Liver (tissue), 9 donors: ENCODE data around the gene CACHD1. TPM values are rescaled to one million over a fixed set of nuclear protein-coding genes. Genes with fewer than 3 reads are reported as not detected.

Experiments
- DNase-seq: peaks from one replicate; pipeline ENCODE4 v3.0.0-alpha.2; 2017; ENCODE audit warnings: low spot score
- H3K27ac ChIP-seq, 2 donors: one replicate each; pipeline ENCODE4 v1.7.0; 2013; ENCODE audit warnings: inconsistent platforms in 2 of 2, low read length in 2 of 2, control low read depth in 1 of 2, low read depth in 1 of 2, mild to moderate bottlenecking in 1 of 2
- H3K27me3 ChIP-seq, 4 donors: one replicate each; pipeline versions ENCODE4 v1.6.1 to v1.7.0; 2013; ENCODE audit warnings: low read length in 3 of 4, inconsistent platforms in 1 of 4, mild to moderate bottlenecking in 1 of 4, moderate library complexity in 1 of 4; ENCODE audit not compliant: control insufficient read depth in 4 of 4, insufficient read depth in 4 of 4
- H3K36me3 ChIP-seq, 4 donors: one replicate each; pipeline versions ENCODE4 v1.6.1 to v1.7.0; 2013; ENCODE audit warnings: low read length in 3 of 4, mild to moderate bottlenecking in 3 of 4, low read depth in 1 of 4, moderate library complexity in 1 of 4; ENCODE audit not compliant: control insufficient read depth in 4 of 4, insufficient read depth in 3 of 4
- H3K4me1 ChIP-seq, 4 donors: one replicate each; pipeline versions ENCODE4 v1.6.1 to v1.7.0; 2013; ENCODE audit warnings: low read length in 3 of 4, mild to moderate bottlenecking in 3 of 4, moderate library complexity in 1 of 4; ENCODE audit not compliant: control insufficient read depth in 4 of 4, insufficient read depth in 4 of 4
- H3K4me3 ChIP-seq, 3 donors: one replicate each; pipeline versions ENCODE4 v1.6.1 to v1.7.0; 2013; ENCODE audit warnings: low read length in 3 of 3, control low read depth in 1 of 3, low read depth in 1 of 3, mild to moderate bottlenecking in 1 of 3
- H3K9ac ChIP-seq, 2 donors: one replicate each; pipeline ENCODE4 v1.7.0; 2013; ENCODE audit warnings: low read length in 2 of 2, mild to moderate bottlenecking in 2 of 2, moderate library complexity in 2 of 2, control low read depth in 1 of 2, low read depth in 1 of 2
- H3K9me3 ChIP-seq, 4 donors: one replicate each; pipeline versions ENCODE4 v1.6.1 to v1.7.0; 2013; ENCODE audit warnings: low read length in 3 of 4; ENCODE audit not compliant: control insufficient read depth in 4 of 4
- EGR1 ChIP-seq, 2 donors: IDR thresholded peaks; 2 replicates each; pipeline ENCODE4 v1.6.1; 2016 to 2018; ENCODE audit warnings: antibody characterized with exemption in 2 of 2, low read depth in 2 of 2
- FOXA1 ChIP-seq: IDR thresholded peaks from 2 replicates; pipeline ENCODE4 v1.6.1; 2016; ENCODE audit warnings: antibody characterized with exemption
- FOXA2 ChIP-seq: IDR thresholded peaks from 2 replicates; pipeline ENCODE4 v1.6.1; 2016; ENCODE audit warnings: antibody characterized with exemption
- GABPA ChIP-seq, 2 donors: IDR thresholded peaks in 1 of 2; conservative IDR thresholded peaks in 1 of 2; 2 replicates each; pipeline ENCODE4 v1.6.1; 2016; ENCODE audit warnings: antibody characterized with exemption in 2 of 2, mild to moderate bottlenecking in 1 of 2, moderate library complexity in 1 of 2
- HNF4A ChIP-seq, 2 donors: conservative IDR thresholded peaks; 2 replicates each; pipeline ENCODE4 v1.6.1; 2016; ENCODE audit warnings: antibody characterized with exemption in 2 of 2, mild to moderate bottlenecking in 2 of 2
- JUND ChIP-seq, 2 donors: IDR thresholded peaks; 2 replicates each; pipeline ENCODE4 v1.6.1; 2016; ENCODE audit warnings: antibody characterized with exemption in 2 of 2
- RAD21 ChIP-seq, 2 donors: IDR thresholded peaks; 2 replicates each; pipeline ENCODE4 v1.6.1; 2016; ENCODE audit warnings: antibody characterized with exemption in 2 of 2, mild to moderate bottlenecking in 2 of 2
- RXRA ChIP-seq, 2 donors: IDR thresholded peaks; 2 replicates each; pipeline ENCODE4 v1.6.1; 2017 to 2018; ENCODE audit warnings: antibody characterized with exemption in 2 of 2, mild to moderate bottlenecking in 1 of 2
- TAF1 ChIP-seq: conservative IDR thresholded peaks from 2 replicates; pipeline ENCODE4 v1.6.1; 2016; ENCODE audit warnings: antibody characterized with exemption, mild to moderate bottlenecking
- WGBS: extraction: QIAGEN DNeasy Blood & Tissue Kit; methylation state at CpG from one replicate; pipeline ENCODE4 v1.1.7; 2013; 5-methylcytosine and 5-hydroxymethylcytosine counted together
- polyA plus RNA-seq, 2 donors: library from polyadenylated mRNA; stranded (reverse) in 1 of 2; unstranded in 1 of 2; fragments of 200-250 nt in 1 of 2; fragments of >200 nt in 1 of 2; fragmentation: Nextera tagmentation in 1 of 2; extraction: Ambion mirVana in 1 of 2; gene quantifications; one replicate each; pipeline versions ENCODE4 v1.2.1 to v1.2.3, GENCODE V29; 2013 to 2015
- total RNA-seq, 2 donors: library from RNA; depleted of rRNA; stranded (reverse); fragments of >200 nt; gene quantifications; one replicate each; pipeline ENCODE4 v1.2.3, GENCODE V29; 2014
- TF ChIP-seq, protein P1 (sequence below): fragments of 150-350 bp; IDR thresholded peaks from 2 replicates; pipeline ENCODE4 v1.5.1; 2017; ENCODE audit warnings: improper control_type of control experiment, low read depth, low read length; ENCODE audit not compliant: missing input control
- TF ChIP-seq, protein P2 (sequence below): IDR thresholded peaks from 2 replicates; pipeline ENCODE4 v1.6.1; 2016; ENCODE audit warnings: antibody characterized with exemption, mild to moderate bottlenecking
- TF ChIP-seq, protein P3 (sequence below): IDR thresholded peaks from 2 replicates; pipeline ENCODE4 v1.6.1; 2016; ENCODE audit warnings: antibody characterized with exemption
- TF ChIP-seq, protein P4 (sequence below): IDR thresholded peaks from 2 replicates; pipeline ENCODE4 v1.6.1; 2016; ENCODE audit warnings: antibody characterized with exemption
- TF ChIP-seq, protein P5 (sequence below): IDR thresholded peaks from 2 replicates; pipeline ENCODE4 v1.6.1; 2016; ENCODE audit warnings: antibody characterized with exemption
- donor health status: healthy.
- donor health status: healthy.
- donor health status: healthy.
- donor health status: healthy.
- donor health status: healthy.

The CACHD1 gene
- total and polyA plus RNA-seq, 4 donors: 0.68 to 4.2 (median 2.3) TPM

DNA sequence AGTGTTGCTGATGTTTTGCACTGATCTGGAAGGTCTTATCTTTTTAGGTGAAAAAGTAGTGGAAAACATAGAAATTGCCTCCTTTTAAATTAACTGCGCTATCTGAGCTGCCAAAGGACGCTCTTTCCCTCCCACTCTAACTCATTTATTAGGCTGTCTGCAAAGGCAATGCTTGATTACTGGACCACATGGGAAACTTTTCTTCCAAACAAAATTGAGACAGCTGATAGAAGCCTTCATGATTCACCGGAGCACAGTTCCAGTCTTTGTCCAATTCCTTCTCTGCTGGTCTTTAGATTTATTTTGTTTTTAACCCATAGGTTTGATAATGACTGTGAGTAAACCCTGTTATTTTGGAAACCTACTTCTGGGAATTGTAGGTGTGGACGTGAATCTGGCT lies 181.9 kb downstream of the CACHD1 start:
- WGBS: 96% methylated on average over 4 of the region's 4 CpGs
- Histone ChIP-seq H3K9ac (no peak overlapping the region), H3K27ac (no peak overlapping the region), H3K4me3 (no peak overlapping the region), H3K4me1 (peaks cover 0 to 2% (median 0%) of the 10 kb centered on the region in 4 donors), H3K36me3 (no peaks in the 10 kb centered on the region), H3K27me3 (no peaks in the 10 kb centered on the region), H3K9me3 (no peaks in the 10 kb centered on the region)
- TF ChIP-seq, protein P1, sequence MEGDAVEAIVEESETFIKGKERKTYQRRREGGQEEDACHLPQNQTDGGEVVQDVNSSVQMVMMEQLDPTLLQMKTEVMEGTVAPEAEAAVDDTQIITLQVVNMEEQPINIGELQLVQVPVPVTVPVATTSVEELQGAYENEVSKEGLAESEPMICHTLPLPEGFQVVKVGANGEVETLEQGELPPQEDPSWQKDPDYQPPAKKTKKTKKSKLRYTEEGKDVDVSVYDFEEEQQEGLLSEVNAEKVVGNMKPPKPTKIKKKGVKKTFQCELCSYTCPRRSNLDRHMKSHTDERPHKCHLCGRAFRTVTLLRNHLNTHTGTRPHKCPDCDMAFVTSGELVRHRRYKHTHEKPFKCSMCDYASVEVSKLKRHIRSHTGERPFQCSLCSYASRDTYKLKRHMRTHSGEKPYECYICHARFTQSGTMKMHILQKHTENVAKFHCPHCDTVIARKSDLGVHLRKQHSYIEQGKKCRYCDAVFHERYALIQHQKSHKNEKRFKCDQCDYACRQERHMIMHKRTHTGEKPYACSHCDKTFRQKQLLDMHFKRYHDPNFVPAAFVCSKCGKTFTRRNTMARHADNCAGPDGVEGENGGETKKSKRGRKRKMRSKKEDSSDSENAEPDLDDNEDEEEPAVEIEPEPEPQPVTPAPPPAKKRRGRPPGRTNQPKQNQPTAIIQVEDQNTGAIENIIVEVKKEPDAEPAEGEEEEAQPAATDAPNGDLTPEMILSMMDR: no peak
- no peak for TF ChIP-seq GABPA (IDR thresholded peaks at IDR 0.05 in 1 of 2, conservative IDR thresholded peaks at IDR 0.05 in 1 of 2)
- TF ChIP-seq, protein P2, sequence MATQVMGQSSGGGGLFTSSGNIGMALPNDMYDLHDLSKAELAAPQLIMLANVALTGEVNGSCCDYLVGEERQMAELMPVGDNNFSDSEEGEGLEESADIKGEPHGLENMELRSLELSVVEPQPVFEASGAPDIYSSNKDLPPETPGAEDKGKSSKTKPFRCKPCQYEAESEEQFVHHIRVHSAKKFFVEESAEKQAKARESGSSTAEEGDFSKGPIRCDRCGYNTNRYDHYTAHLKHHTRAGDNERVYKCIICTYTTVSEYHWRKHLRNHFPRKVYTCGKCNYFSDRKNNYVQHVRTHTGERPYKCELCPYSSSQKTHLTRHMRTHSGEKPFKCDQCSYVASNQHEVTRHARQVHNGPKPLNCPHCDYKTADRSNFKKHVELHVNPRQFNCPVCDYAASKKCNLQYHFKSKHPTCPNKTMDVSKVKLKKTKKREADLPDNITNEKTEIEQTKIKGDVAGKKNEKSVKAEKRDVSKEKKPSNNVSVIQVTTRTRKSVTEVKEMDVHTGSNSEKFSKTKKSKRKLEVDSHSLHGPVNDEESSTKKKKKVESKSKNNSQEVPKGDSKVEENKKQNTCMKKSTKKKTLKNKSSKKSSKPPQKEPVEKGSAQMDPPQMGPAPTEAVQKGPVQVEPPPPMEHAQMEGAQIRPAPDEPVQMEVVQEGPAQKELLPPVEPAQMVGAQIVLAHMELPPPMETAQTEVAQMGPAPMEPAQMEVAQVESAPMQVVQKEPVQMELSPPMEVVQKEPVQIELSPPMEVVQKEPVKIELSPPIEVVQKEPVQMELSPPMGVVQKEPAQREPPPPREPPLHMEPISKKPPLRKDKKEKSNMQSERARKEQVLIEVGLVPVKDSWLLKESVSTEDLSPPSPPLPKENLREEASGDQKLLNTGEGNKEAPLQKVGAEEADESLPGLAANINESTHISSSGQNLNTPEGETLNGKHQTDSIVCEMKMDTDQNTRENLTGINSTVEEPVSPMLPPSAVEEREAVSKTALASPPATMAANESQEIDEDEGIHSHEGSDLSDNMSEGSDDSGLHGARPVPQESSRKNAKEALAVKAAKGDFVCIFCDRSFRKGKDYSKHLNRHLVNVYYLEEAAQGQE: no peak
- TF ChIP-seq, protein P3, sequence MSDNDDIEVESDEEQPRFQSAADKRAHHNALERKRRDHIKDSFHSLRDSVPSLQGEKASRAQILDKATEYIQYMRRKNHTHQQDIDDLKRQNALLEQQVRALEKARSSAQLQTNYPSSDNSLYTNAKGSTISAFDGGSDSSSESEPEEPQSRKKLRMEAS: no peak
- TF ChIP-seq FOXA2: no peak
- no peak for TF ChIP-seq RAD21 (IDR thresholded peaks at IDR 0.05)
- no peak for DNase-seq

DNA sequence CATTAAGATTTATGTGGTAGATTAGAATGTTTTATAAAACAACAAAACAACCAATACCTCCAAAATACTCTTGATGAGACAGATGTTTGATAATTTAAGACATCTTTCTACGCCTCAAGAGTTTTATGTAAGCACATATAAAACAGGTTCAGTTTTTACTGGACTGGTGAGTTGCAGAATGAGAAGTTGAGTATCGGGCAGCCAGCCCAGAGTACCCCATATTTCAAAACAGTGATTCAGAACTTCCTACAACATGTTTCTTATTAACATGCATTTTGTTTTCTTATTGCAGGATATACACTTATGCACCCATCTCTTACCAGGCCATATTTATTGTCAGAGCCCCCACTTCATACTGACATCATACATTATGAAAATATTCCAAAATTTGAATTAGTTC lies 183.5 kb downstream of the CACHD1 start:
- Histone ChIP-seq H3K27ac (no peak overlapping the region), H3K27me3 (no peaks in the 10 kb centered on the region), H3K36me3 (no peaks in the 10 kb centered on the region), H3K4me3 (no peak overlapping the region), H3K9ac (no peak overlapping the region), H3K9me3 (no peaks in the 10 kb centered on the region), H3K4me1 (no peaks in the 10 kb centered on the region)
- DNase-seq: no peak
- TF ChIP-seq, protein P4, sequence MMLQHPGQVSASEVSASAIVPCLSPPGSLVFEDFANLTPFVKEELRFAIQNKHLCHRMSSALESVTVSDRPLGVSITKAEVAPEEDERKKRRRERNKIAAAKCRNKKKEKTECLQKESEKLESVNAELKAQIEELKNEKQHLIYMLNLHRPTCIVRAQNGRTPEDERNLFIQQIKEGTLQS: no peak
- TF ChIP-seq, protein P2: no peak
- TF ChIP-seq, protein P1: no peak
- no peak for TF ChIP-seq TAF1
- TF ChIP-seq, protein P3: no peak
- no peak for TF ChIP-seq FOXA2
- no peak for TF ChIP-seq RAD21 (IDR thresholded peaks at IDR 0.05)
- no peak for TF ChIP-seq FOXA1
- TF ChIP-seq RXRA (IDR thresholded peaks at IDR 0.05): no peak
- TF ChIP-seq HNF4A (conservative IDR thresholded peaks at IDR 0.05): no peak
- no peak for TF ChIP-seq JUND (IDR thresholded peaks at IDR 0.05)
- TF ChIP-seq EGR1 (IDR thresholded peaks at IDR 0.05; ENCODE audit: low read depth in 2 of 2): no peak
- TF ChIP-seq, protein P5, sequence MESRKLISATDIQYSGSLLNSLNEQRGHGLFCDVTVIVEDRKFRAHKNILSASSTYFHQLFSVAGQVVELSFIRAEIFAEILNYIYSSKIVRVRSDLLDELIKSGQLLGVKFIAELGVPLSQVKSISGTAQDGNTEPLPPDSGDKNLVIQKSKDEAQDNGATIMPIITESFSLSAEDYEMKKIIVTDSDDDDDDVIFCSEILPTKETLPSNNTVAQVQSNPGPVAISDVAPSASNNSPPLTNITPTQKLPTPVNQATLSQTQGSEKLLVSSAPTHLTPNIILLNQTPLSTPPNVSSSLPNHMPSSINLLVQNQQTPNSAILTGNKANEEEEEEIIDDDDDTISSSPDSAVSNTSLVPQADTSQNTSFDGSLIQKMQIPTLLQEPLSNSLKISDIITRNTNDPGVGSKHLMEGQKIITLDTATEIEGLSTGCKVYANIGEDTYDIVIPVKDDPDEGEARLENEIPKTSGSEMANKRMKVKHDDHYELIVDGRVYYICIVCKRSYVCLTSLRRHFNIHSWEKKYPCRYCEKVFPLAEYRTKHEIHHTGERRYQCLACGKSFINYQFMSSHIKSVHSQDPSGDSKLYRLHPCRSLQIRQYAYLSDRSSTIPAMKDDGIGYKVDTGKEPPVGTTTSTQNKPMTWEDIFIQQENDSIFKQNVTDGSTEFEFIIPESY: no peak
- 94% methylated on average over 2 of the region's 2 CpGs for WGBS
